Measurements from ENCODE around the gene PRDM5. TPM values are rescaled to one million over a fixed set of nuclear protein-coding genes. Genes with fewer than 3 reads are reported as not detected.

PRDM5 gene
- total RNA-seq, 1 experiment from 2014 or later = 0.85 TPM

GRCh38 chr4:120821977-120822376, 100.5 kb downstream of the PRDM5 start:
- POLR2A ChIA-PET (ENCODE audit: unreplicated experiment) = no interaction called here
- Histone ChIP-seq H3K27ac (no peak overlapping the region), H3F3A (ENCODE audit: insufficient read depth, low read depth) (no peaks in the 10 kb centered on the region), H3K36me3 (ENCODE audit: low read depth) (no peaks in the 10 kb centered on the region), H3K79me2 (ENCODE audit: low read depth) (no peaks in the 10 kb centered on the region), H3K9me2 (ENCODE audit: insufficient read depth) (no peaks in the 10 kb centered on the region), H3K4me1 (replicated peaks; ENCODE audit: insufficient read depth) (no peaks in the 10 kb centered on the region), H3K9me3 (ENCODE audit: insufficient read depth, low read depth) (no peaks in the 10 kb centered on the region), H3K4me3 (no peak overlapping the region), H4K20me1 (ENCODE audit: insufficient read depth) (no peaks in the 10 kb centered on the region), H3K4me2 (no peak overlapping the region), H2AFZ (no peak overlapping the region), H3K27me3 (ENCODE audit: insufficient read depth, low read depth) (no peaks in the 10 kb centered on the region)
- TF ChIP-seq CTCF (conservative IDR thresholded peaks at IDR 0.05) = no peak
- no peak for TF ChIP-seq EZH2 (IDR thresholded peaks at IDR 0.05; ENCODE audit: low read depth)
- CTCF ChIA-PET = no interaction called here
- intact Hi-C loops (cut with micrococcal nuclease; ENCODE audit: unreplicated experiment) = no loop called here
- BruUV-seq (replicated peaks) = no TSS peak
- DNase-seq = no peak

- Histone ChIP-seq H2AFZ (no peak overlapping the region), H3K4me3 (no peak overlapping the region), H3K9me3 (ENCODE audit: insufficient read depth, low read depth) (no peaks in the 10 kb centered on the region), H3F3A (ENCODE audit: insufficient read depth, low read depth) (no peaks in the 10 kb centered on the region), H3K9me2 (ENCODE audit: insufficient read depth) (no peaks in the 10 kb centered on the region), H3K36me3 (ENCODE audit: low read depth) (no peaks in the 10 kb centered on the region), H4K20me1 (ENCODE audit: insufficient read depth) (no peaks in the 10 kb centered on the region), H3K27ac (no peak overlapping the region), H3K4me2 (no peak overlapping the region), H3K4me1 (replicated peaks; ENCODE audit: insufficient read depth) (no peaks in the 10 kb centered on the region), H3K79me2 (ENCODE audit: low read depth) (no peaks in the 10 kb centered on the region), H3K27me3 (ENCODE audit: insufficient read depth, low read depth) (no peaks in the 10 kb centered on the region)
- intact Hi-C loops (cut with micrococcal nuclease; ENCODE audit: unreplicated experiment) = no loop called here
- POLR2A ChIA-PET (ENCODE audit: unreplicated experiment) = no interaction called here
- CTCF ChIA-PET = no interaction called here
- DNase-seq = no peak
- TF ChIP-seq CTCF (conservative IDR thresholded peaks at IDR 0.05) (no peak), EZH2 (IDR thresholded peaks at IDR 0.05; ENCODE audit: low read depth) (no peak)
- no TSS peak for BruUV-seq (replicated peaks)
These were observed 101.5 kb downstream of the PRDM5 start for GRCh38 chr4:120821029-120821428.

GRCh38 chr4:120819805-120820437, 102.6 kb downstream of the PRDM5 start:
- H3K4me2 ChIP-seq = no peak overlapping the region
- intact Hi-C loops (cut with micrococcal nuclease; ENCODE audit: unreplicated experiment) = no loop called here
- H3K9me2 ChIP-seq (ENCODE audit: insufficient read depth) = no peaks in the 10 kb centered on the region
- ChIA-PET POLR2A (ENCODE audit: unreplicated experiment) (no interaction called here), CTCF (no interaction called here)
- no peaks in the 10 kb centered on the region for H3K4me1 ChIP-seq (replicated peaks; ENCODE audit: insufficient read depth)
- H3K9me3 ChIP-seq (ENCODE audit: insufficient read depth, low read depth) = no peaks in the 10 kb centered on the region
- H3K27me3 ChIP-seq (ENCODE audit: insufficient read depth, low read depth) = no peaks in the 10 kb centered on the region
- H2AFZ ChIP-seq = no peak overlapping the region
- TF ChIP-seq EZH2 (IDR thresholded peaks at IDR 0.05; ENCODE audit: low read depth) (no peak), CTCF (conservative IDR thresholded peaks at IDR 0.05) (no peak)
- H4K20me1 ChIP-seq (ENCODE audit: insufficient read depth) = no peaks in the 10 kb centered on the region
- no peaks in the 10 kb centered on the region for H3K36me3 ChIP-seq (ENCODE audit: low read depth)
- no peaks in the 10 kb centered on the region for H3F3A ChIP-seq (ENCODE audit: insufficient read depth, low read depth)
- H3K79me2 ChIP-seq (ENCODE audit: low read depth) = no peaks in the 10 kb centered on the region
- no peak for DNase-seq
- no peak overlapping the region for H3K4me3 ChIP-seq
- BruUV-seq (replicated peaks) = no TSS peak
- no peak overlapping the region for H3K27ac ChIP-seq
